C4-2B (cell line): ENCODE data around the gene HNRNPH2.

ENCODE experiments used
- CTCF ChIP-seq: fragments of 450-650 bp; conservative IDR thresholded peaks from 2 replicates; pipeline ENCODE4 v1.5.1; 2017; ENCODE audit warnings: mild to moderate bottlenecking
- ZFX ChIP-seq: fragments of 450-650 bp; IDR thresholded peaks from 2 replicates; pipeline ENCODE4 v1.6.1; 2017

DNA sequence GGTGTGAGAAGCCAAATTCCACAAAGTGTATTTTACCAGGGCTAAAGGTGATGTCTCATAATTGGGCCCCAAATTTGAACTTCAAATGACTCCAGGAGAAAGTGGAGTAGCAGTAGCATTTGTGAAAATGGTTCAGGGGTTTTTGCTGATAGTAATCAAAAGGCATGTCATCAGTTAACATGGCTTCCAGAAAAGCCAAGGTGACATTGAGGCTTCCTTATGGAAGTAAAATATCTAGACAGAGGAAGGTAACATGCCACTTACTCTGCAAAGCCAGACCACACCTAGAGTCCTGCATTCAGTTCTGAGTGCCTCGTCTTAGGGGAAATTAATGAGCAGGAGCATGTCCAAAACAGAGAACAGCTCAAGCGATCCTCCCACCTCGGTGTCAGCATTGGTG is 19.4 kb upstream of the HNRNPH2 start:
- no peak for TF ChIP-seq CTCF
- TF ChIP-seq ZFX = no peak
